Activated CD8-positive, alpha-beta memory T cell treated with anti-CD3 and anti-CD28 coated beads, Interleukin-2, amount 50 U/mL, for 48 hours (primary cell): ENCODE data around the gene UBTD2.

Experiments used
- DNase-seq: peaks from one replicate; pipeline ENCODE4 v3.0.0-alpha.2; 2020

The UBTD2 gene

DNA sequence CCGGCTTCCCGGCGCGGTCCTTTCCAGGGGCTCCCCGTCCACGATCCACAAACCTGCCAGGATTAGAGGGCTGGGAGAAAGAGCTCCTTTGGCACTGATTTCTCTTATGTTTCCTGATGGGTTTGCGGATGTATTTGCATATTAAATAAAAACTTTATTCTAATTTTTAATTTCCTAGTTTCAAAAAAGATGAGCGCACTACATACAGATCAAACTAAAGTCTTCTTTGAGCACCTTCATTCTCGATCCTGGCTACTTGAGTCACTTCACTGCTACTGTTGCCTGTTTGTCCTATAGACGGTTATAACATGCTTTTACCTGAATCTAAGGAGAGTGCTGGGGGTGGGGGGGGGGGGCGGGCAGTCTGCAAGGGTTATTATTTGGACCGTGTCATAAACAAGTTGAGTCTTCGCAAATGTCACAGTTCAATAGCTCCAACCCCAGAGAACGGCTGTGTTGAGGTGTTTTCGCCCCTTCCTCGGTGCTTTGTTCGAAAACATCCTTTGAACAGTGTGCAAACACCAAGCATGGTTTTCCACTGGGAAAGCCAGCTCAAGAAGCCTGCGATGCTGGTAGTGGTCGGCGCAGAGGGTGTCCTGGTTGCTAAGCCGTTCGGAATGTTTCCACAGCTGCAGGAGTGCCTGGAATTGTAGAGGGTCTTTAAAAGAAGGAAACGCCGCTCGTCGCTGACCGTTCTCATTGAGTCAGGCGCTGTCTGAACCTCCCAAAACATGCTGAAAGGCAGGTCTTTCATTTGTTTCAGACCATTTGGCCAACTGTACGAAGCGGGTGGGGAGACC lies 94.5 kb downstream of the UBTD2 start:
- DNase-seq: no peak

DNA sequence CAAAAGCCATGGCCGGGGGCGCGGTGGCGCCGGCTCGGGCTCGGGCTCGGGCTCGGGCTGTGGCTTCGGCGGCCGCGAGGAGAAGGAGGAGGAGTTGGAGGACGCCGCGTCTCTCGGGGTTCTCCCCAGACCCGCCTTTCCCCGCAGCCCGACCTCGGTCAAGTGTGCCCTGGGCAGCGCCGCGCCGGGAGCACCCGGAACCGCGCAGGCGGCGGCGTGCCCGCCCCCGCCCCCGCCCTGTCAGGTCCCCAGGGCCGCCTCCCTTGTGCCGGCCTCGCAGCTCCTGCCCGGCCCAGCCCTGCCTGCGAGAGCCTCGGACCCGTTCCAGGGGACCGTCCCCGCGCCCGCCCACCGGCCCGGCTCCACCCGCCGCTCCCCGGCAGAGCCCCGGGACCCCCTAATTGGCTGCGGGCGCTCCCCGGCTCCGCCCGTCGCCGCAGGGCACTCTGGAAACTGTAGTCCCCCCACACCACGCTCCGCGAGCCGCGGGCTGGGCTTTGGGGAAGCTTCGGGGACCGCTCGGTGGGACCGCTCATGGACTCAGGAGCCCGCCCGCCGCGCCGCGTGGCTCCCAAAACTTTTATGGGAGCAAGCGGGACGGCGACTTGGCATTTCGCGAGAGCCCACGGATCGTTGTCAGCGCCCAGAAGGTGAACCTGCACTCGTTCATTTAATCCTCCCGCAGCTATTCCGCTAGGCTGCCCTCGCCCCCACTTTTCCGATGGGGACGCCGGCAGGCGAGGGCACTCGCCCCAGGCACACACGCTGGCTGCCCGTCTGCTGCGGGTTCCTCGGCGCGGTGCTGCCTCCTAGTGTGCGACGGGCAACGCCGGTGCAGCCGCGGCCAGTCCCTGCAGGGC lies 95.3 kb downstream of the UBTD2 start, which contains the start of gene STK10:
Gene STK10, minus strand, starts transcription at position 192 of the 860 bp plus-strand sequence. Its CDS starts 182 bp downstream, at position 10.
- peak; percentile 94 for DNase-seq

GRCh38 chr5:172187118-172188032 lies 96.2 kb downstream of the UBTD2 start:
- DNase-seq: peak; percentile 86

- no peak for DNase-seq
Observed at GRCh38 chr5:172186114-172186695, 97.4 kb downstream of the UBTD2 start.

DNA sequence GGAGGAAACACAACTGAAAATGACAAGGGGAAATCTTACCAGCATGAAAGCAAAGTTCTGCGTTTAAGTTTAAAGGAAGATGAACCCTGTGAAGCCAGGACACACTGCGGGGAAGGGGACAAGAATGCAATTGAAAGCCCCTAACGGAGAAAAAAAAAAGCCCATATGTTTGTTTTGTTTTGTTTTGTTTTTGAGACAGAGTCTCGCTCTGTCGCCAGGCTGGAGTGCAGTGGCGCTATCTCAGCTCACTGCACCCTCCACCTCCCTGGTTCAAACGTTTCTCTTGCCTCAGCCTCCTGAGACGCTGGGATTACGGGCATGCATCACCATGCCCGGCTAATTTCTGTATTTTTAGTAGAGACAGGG lies 98.5 kb downstream of the UBTD2 start:
- peak; percentile 56 for DNase-seq

DNA sequence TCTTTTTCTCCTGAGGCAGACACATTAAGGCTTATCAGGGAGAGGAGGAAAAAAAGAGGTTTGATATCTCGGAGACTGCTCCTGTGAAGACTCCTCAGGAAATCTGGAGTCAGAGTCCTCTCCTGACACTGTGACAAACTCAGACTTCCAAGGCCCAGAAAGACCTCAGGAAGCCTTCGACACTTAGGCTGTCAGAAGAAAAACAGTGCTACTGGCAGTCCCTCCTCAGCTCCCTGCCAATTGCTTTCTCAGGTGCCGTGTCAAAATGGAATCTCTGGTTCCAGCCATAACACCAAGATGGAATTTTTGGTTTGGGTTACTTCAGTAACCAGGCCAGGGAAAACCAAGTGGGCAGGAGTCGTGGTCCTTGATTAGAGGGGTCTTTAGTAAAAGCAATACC lies 99.7 kb downstream of the UBTD2 start:
- no peak for DNase-seq

DNA sequence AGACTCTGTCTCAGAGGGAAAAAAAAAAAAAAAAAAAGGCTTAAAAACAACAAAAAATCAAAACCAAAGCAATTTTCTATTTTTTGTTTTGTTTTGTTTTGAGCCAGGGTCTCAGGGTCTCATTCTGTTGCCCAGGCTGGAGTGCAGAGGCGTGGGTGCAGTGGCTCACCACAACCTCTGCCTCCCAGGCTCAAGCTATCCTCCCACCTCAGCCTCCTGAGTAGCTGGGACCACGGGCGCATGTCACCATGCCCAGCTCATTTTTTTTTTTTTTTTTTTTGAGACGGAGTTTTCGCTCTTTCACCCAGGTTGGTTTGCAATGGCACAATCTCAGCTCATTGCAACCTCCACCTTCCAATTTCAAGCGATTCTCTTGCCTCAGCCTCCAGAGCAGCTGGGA lies 101.3 kb downstream of the UBTD2 start:
- DNase-seq: no peak

- no peak for DNase-seq
Observed at GRCh38 chr5:172180936-172181335, 102.6 kb downstream of the UBTD2 start.

DNA sequence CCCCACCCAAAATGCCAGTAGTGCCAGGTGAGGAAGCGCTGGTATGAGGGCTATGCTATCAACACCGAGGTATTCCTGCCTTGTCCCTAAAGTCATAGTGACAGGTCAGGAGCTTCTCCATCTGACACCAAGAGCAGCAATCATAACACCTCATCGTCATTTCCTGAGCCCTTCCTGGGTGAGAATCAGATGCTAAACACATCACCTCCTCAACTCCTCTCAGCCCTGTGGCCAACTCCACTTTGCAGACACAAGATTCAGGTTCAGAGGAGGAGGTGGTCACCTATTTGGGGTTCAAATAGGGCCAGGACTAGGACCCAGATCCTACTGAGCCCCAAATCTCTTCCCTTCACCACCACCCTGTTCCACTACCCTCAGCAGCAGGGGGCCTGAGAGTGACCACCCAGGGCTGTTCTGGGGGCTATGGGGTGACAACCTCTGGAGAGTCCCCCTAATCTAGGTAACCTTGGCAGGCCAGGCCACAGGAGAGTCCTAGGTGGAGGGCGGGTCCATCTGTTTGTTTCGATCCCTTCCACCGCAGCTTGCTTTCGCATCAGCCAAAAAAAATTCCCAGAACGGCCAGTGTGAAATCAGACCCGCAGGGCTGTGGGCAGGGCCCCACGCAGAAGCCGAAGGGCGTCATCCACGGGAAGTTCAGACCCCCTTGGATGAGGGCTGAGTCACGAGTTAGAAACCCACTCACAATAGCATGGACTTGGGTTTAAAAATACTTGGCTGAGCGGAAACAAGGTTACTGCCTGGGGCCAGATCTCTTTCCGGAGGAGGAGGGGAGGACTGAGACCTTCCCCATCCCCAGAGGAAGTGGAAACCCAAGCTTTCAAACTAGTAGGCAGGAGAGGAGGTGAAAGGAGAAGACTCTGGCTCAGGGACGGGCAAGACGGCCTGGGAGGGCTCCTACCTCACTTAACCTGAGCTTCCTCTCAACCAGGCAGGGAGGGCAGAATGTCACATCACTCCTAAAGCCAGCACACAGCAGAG lies 104.3 kb downstream of the UBTD2 start:
- DNase-seq: peak; percentile 73

DNA sequence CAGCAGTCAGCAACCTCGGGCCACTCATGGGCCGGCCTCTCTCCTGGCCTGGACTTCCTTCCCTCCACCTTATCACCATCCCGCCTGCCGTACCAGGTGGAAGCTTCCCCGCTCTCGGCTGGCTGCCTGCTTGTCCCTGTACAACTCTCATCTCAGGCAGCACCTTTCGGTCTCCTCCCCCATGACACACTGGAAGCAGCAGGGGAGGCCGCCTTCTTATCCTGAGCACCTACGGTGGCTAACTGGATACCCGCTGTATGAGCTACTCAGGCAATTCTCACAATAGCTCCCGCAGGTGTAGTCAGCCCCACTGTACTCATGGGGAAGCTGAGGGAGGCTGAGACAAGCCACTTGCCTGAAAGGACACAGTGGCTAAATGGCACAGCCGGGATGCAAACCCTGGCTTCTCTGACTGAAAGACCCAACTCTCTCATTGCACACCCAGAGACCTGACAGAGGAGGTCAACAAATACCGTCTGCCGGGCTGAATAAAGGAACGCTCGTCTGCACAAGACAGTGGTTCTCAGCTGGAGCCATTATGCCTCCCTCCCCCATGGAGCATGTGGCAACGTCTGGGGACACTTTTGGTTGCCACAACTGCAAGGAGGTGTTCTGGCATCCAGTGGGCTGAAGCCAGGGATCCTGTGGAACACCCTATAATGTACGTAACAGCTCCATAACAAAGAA lies 105.1 kb downstream of the UBTD2 start:
- no peak for DNase-seq

- no peak for DNase-seq
Observed at GRCh38 chr5:172177176-172177575, 106.4 kb downstream of the UBTD2 start.

DNA sequence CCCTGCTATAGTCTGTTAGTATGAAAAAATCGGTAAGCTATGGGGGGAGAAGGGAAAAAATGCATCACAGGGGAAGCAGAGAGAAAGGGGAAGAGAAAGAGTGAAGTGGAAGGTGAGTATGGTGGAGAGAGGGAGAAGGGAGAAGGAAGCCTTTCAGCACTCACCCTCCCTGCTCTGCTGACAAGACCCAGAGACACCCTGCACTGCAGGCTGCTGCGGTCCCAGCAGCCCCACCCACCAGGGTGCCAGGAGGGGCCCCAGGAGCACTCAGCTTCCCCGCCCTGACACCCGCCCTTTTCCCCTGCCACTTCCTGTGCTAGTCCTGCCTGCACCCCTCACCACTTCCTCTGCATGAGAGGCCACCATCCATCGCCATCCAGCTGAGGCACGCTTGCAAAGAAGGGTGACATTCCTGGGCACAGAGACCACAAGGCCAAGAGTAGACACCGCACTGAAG lies 108.3 kb downstream of the UBTD2 start:
- DNase-seq: peak; percentile 90

DNA sequence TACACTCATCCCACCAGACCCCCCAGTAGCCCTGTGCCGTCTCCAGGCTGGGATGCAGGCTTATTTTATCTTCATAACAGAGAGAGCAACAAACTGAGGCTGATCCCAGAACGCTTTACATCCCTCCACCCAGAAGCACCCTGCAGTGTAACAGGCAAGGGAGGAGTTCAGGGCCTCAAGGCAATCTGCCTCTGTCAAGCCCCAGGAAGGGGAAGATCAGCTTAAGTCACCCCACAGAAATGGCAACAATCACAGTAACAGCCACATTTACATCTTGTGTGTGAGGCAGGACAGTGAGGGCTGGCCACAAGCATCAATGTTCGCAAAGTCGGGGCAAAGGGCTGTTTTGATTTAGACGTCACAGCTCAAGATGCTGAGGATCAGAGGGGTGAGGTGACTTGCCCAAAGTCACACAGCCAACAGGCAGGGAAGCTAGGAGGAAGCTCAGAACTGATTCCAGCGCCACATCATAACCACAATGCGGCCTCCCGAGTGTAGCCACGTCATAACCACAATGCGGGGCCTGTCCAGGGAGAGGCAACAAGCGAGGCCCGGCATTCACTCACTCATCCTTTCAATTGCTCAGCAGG lies 109.9 kb downstream of the UBTD2 start:
- peak; percentile 89 for DNase-seq

- no peak for DNase-seq
Observed at GRCh38 chr5:172172912-172173563, 110.5 kb downstream of the UBTD2 start.

DNA sequence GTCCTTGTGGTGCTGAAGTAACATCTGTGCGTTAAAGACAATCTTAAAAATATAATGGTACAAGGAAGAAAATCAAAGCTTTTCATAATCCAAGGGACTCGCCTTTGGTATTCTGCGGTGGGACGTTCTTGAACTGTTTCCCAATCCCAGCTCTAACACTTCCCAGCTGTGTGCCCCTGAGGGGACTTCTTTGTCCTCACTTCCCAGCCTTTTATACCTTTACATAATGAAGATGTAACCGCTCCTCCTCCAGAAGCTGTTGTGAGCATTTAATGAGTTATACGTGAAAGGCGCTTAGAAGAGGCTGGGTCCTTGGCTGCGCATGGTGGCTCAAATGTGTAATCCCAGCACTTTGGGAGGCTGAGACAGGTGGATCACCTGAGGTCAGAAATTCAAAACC lies 112.4 kb downstream of the UBTD2 start:
- no peak for DNase-seq

DNA sequence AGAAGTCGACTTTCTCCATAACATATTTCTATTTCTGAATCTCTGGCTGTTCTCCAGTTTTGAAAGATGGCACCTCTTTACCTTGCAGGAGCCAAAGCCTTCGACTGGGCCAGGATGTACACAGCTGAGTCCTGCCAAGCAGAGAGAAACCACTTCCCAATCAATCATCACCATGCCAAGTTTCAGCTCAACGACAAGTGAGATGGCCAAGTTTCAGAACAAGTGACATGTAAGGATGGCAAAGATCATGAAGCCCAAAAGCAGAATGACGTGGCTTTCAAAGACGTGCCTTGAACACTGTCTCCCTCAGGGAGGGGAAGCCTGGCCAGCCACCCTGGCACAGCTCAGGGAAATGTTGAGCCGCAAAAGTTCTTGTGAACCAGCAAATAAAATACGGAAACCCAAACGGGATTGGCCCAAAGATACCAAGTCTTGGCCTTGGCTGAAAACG lies 113.3 kb downstream of the UBTD2 start:
- no peak for DNase-seq

GRCh38 chr5:172169216-172169615 lies 114.3 kb downstream of the UBTD2 start:
- no peak for DNase-seq

DNA sequence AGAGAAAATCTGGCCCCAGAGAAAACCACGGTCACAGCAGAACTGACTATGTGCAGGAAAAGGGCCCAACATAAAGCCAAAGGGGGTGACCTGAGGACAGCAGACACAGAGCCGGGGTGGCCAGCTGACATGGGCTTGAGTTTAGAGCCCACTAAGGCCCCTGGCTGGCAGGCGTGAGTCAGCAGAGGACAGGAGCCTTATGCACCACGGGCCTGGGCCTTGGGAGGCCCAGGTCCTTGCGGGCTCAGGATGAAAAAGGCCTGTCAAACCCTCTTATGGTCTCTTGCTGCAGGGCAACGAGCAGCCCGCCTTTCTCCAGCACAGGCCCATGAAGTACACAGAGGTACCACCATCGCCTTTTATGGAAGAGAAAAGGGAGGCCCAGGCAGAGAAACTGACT lies 115.3 kb downstream of the UBTD2 start:
- DNase-seq: no peak

- no peak for DNase-seq
Observed at GRCh38 chr5:172167895-172168294, 115.7 kb downstream of the UBTD2 start.
